HG03175 (cell line): Measurements from ENCODE around the gene PCSK6.

Experiments used
- ATAC-seq: cut with Tn5 transposase; IDR thresholded peaks from one replicate; pipeline ENCODE4 v1.9.1; 2021; ENCODE audit warnings: mild to moderate bottlenecking, moderate library complexity; ENCODE audit not compliant: unreplicated experiment

The PCSK6 gene

GRCh38 chr15:101523560-101523940, 34.0 kb upstream of the PCSK6 start:
- ATAC-seq: no peak

GRCh38 chr15:101522621-101523559, 33.4 kb upstream of the PCSK6 start:
- no peak for ATAC-seq

GRCh38 chr15:101522091-101522490, 32.6 kb upstream of the PCSK6 start:
- ATAC-seq: no peak

DNA sequence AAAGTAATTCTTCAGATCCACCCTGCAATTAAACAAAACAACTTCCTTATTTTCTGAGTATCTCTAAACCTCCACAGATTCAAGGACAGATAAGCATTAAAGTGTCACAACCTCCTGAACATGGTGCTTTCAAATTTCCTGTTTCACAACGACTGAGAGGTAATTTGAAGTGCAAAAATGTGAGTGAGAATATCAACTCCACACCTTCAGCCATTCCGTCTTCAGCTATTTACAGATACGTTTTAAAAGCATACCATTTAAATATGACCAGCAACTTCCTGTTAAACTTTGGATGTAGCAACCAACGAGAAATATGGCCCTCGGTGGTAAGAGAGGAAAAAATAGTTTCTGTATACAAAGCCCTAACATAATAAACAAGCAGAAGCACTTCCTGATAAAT, 32.1 kb upstream of the PCSK6 start:
- no peak for ATAC-seq

GRCh38 chr15:101521069-101521468, 31.6 kb upstream of the PCSK6 start:
- no peak for ATAC-seq

- no peak for ATAC-seq
Observed at GRCh38 chr15:101520395-101520794, 30.9 kb upstream of the PCSK6 start.

DNA sequence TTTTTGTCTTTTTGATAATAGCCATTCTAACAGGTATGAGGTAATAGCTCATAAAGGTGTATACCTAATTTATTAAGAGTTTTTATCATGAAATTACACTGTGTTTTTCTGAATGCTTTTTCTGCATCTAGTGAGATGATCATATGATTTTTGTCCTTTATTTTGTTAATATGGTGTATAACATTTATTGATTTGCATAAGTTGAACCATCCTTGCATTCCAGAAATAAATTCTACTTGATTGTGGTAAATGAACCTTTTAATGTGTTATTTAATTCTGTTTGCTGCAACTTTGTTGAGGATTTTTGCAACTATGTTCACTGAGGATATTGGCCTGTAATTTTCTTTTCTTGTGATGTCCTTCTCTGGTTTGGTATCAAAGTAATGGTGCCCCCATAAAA, 28.0 kb upstream of the PCSK6 start:
- no peak for ATAC-seq

DNA sequence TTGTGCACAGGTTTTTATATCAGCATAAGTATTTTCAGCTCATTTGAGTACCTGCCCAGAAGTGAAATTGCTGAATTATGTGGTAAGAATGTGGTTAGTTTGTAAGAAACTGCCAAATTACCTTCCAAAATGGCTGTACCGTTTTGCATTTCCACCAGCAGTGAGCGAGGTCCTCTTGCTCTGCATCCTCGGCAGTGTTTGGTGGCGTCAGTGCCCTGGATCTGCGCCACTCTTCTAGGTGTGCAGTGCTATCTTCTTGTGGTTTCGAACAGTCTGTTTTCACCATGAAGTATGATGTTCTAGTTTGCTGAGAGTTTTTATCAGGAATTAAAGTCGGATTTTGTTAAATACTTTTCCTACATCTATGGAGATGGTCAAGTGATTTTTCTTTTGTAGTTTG, 24.8 kb upstream of the PCSK6 start:
- no peak for ATAC-seq

- no peak for ATAC-seq
Observed at GRCh38 chr15:101511717-101512116, 22.2 kb upstream of the PCSK6 start.

- no peak for ATAC-seq
Observed at GRCh38 chr15:101510212-101511197, 21.0 kb upstream of the PCSK6 start.

- no peak for ATAC-seq
Observed at GRCh38 chr15:101509279-101509678, 19.8 kb upstream of the PCSK6 start.

GRCh38 chr15:101506491-101506890, 17.0 kb upstream of the PCSK6 start:
- no peak for ATAC-seq

DNA sequence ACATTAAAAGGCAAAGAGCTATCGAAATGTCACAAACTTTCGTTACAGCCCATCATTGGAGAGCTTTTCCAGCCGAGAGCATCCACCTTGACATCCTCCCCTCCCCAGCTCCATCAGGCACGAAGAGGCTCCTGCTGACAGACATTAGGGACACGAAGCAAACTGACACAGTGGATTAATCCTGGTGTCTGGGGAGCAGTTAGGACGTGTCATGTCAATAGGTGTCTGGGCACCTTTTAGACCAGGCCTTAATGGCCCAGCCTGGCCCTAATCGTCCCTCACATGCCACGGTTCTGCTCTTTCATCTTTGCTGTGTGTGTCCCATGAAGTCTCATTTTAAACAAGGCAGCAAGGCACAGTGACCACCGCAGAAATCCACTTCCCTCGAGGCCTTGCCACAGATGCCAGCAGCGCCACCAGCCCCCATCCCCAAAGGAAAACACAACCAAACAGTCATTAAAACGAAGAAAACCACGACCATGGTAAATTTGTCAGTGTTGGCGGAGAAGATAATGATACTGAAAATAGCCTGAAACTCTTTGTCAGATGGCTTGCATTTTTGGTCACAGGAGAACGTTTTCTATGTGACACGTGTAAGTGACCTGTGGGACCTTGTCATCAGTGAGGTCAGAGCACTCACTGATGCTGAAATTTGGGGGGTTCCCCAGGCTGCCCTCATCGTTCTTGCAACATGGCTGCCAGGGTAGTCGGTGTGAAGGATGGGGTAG, 16.3 kb upstream of the PCSK6 start:
- ATAC-seq: no peak

- ATAC-seq: no peak
Observed at GRCh38 chr15:101504866-101505609, 15.5 kb upstream of the PCSK6 start.

- ATAC-seq: no peak
Observed at GRCh38 chr15:101504373-101504772, 14.9 kb upstream of the PCSK6 start.

DNA sequence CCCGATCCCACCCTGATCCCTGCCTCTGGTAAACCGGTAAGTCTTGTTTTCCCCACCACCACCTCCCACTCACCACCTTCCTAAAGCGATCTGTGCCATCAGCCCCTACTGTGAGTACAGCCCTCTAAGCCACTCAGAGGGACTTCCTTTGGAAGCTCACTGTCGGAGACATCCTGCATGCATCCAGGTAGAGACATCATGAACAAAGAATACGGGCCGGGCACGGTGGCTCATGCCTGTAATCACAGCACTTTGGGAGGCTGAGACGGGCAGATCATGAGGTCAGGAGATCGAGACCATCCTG, 13.7 kb upstream of the PCSK6 start:
- ATAC-seq: no peak

- no peak for ATAC-seq
Observed at GRCh38 chr15:101502572-101503295, 13.2 kb upstream of the PCSK6 start.

GRCh38 chr15:101501703-101502373, 12.3 kb upstream of the PCSK6 start:
- peak; percentile 55 for ATAC-seq

DNA sequence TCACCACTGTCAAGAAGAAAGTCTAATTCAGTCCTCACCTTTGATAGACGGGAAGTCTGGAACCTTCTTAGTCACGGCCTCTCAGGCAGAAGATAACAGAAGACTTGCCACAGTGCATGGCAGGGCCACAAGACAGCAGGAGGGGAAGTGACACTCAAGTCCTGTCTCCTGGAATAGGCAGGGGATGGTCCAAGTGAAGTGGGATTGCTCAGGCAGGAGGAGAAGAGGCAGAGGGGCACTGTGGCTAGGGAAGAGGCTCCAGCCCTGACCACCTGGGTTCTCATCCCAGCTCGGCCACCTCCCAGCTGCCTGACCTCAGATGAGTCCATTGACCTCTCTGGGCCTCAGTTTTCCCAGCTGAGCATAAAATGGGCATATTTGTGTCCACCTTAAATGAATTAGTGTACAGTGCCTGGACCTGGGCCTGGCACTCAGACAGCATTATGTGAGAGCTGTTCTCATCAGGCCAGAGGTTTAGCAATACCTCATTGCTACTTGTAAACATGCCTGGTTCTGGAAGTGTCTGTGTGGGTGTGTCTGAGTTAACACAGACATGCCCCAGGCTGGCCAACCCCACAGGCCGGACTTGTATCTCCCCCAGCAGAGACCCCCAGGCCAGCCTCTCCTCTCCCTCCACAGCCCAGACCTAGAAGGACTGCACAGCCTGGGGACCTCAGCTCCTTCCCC, 11.5 kb upstream of the PCSK6 start:
- no peak for ATAC-seq
